Mesothelial cell of epicardium (in vitro differentiated cells): ENCODE measurements around the gene PIM3. TPM values are rescaled to one million over a fixed set of nuclear protein-coding genes. Genes with fewer than 3 reads are reported as not detected.

Experiments used
- DNase-seq, 2 experiments: peaks; one replicate each; pipeline ENCODE4 v3.0.0; 2021; ENCODE audit warnings: low spot score in 2 of 2; ENCODE audit not compliant: unreplicated experiment in 2 of 2
- H3K27ac Mint-ChIP-seq: 2 replicates; pipeline ENCODE4 v1.8.0; 2021; ENCODE audit warnings: mixed read lengths
- H3K27me3 Mint-ChIP-seq: 2 replicates; pipeline ENCODE4 v1.8.0; 2021; ENCODE audit warnings: low read depth, mixed read lengths
- H3K36me3 Mint-ChIP-seq: 2 replicates; pipeline ENCODE4 v1.8.0; 2021; ENCODE audit warnings: mixed read lengths
- H3K4me1 Mint-ChIP-seq: 2 replicates; pipeline ENCODE4 v1.8.0; 2021; ENCODE audit warnings: mixed read lengths
- H3K4me3 Mint-ChIP-seq: 2 replicates; pipeline ENCODE4 v1.8.0; 2021; ENCODE audit warnings: mild to moderate bottlenecking, moderate library complexity, mixed read lengths
- H3K9me3 Mint-ChIP-seq: 2 replicates; pipeline ENCODE4 v1.8.0; 2021; ENCODE audit warnings: mixed read lengths
- total RNA-seq: library from RNA; stranded (reverse); gene quantifications from 3 replicates; pipeline ENCODE4 v1.2.1, GENCODE V29; 2021
- TF ChIP-seq, protein P1 (sequence below): fragments of 200-600 bp; sonication (generic); IDR thresholded peaks from one replicate; pipeline ENCODE4 v1.5.0; 2021; ENCODE audit warnings: antibody characterized with exemption; ENCODE audit not compliant: unreplicated experiment

Gene PIM3
- total RNA-seq, 1 donor from 2014 or later = 59.8 TPM

- no peak for DNase-seq
- Mint-ChIP-seq H3K4me3 (no peak overlapping the region), H3K27ac (peak overlapping the region; percentile 92), H3K27me3 (no peaks in the 10 kb centered on the region), H3K9me3 (no peaks in the 10 kb centered on the region), H3K36me3 (no peaks in the 10 kb centered on the region), H3K4me1 (peaks cover 40% of the 10 kb centered on the region)
- TF ChIP-seq, protein P1, sequence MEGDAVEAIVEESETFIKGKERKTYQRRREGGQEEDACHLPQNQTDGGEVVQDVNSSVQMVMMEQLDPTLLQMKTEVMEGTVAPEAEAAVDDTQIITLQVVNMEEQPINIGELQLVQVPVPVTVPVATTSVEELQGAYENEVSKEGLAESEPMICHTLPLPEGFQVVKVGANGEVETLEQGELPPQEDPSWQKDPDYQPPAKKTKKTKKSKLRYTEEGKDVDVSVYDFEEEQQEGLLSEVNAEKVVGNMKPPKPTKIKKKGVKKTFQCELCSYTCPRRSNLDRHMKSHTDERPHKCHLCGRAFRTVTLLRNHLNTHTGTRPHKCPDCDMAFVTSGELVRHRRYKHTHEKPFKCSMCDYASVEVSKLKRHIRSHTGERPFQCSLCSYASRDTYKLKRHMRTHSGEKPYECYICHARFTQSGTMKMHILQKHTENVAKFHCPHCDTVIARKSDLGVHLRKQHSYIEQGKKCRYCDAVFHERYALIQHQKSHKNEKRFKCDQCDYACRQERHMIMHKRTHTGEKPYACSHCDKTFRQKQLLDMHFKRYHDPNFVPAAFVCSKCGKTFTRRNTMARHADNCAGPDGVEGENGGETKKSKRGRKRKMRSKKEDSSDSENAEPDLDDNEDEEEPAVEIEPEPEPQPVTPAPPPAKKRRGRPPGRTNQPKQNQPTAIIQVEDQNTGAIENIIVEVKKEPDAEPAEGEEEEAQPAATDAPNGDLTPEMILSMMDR = no peak
Measured at GRCh38 chr22:49948958-49949913, 11.3 kb upstream of the PIM3 start.

DNA sequence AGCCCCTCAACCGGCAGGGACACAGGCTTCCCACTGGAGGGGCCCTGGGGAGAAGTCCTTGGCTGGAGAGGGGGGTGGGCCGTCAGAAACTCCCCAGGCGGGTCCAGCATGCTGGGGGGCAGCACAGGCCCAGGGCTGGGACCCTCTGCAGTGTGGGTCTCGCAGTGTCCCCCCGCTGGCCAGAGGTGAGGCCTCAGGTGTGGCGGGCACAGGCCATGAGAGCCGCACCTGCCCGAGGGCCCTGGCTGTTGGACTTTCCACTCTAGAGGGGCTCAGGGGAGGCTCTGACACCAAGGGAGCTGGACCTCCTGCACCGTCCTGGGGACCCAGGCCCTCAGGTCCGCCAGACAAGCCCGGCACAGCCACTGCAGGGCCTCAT lies 10.7 kb upstream of the PIM3 start:
- DNase-seq = no peak
- peak overlapping the region; percentile 92 for H3K27ac Mint-ChIP-seq
- H3K4me1 Mint-ChIP-seq = peaks cover 46% of the 10 kb centered on the region
- no peaks in the 10 kb centered on the region for H3K36me3 Mint-ChIP-seq
- no peak overlapping the region for H3K4me3 Mint-ChIP-seq
- H3K27me3 Mint-ChIP-seq = no peaks in the 10 kb centered on the region
- TF ChIP-seq, protein P1 = no peak
- H3K9me3 Mint-ChIP-seq = no peaks in the 10 kb centered on the region

DNA sequence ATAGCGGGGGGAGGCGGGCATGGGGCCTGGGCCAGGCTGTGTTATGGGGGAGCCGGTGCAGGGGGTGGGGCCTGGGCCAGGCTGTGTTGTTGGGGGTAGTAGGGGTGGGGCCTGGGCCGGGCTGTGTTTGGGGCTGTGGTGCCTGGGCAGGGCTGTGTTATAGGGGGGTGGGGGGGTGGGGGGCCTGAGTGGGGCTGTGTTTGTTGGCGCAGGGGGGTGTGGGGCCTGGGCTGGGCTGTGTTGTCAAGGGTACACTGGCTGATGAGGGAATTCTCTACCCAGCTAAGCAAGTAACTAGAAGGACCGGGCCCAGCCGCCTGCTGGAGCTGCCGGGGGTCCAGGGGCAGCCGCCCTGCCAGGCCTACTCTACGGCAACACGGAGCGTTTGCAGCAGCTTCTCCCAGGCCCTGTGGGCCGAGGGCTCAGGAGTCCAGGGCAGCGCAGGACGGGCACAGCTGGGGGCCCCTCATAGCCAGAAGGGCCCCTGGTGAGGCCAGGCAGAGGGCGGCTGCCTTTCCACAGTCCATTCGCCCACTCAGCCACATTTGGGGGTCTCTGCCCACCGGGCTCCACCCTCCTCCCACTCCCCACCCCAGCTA lies 10.1 kb upstream of the PIM3 start:
- Mint-ChIP-seq H3K27ac (peak overlapping the region; percentile 99), H3K4me1 (peaks cover 52% of the 10 kb centered on the region), H3K27me3 (no peaks in the 10 kb centered on the region), H3K9me3 (no peaks in the 10 kb centered on the region), H3K4me3 (no peak overlapping the region), H3K36me3 (no peaks in the 10 kb centered on the region)
- TF ChIP-seq, protein P1 = no peak
- DNase-seq = no peak

- H3K27me3 Mint-ChIP-seq = no peaks in the 10 kb centered on the region
- peak overlapping the region; percentile 99 for H3K27ac Mint-ChIP-seq
- peak; percentile 60 to 73 for DNase-seq
- no peaks in the 10 kb centered on the region for H3K36me3 Mint-ChIP-seq
- TF ChIP-seq, protein P1 = no peak
- peaks cover 49% of the 10 kb centered on the region for H3K4me1 Mint-ChIP-seq
- no peaks in the 10 kb centered on the region for H3K9me3 Mint-ChIP-seq
- H3K4me3 Mint-ChIP-seq = no peak overlapping the region
Measured at GRCh38 chr22:49951000-49951677, 9.4 kb upstream of the PIM3 start.

- Mint-ChIP-seq H3K4me3 (no peak overlapping the region), H3K36me3 (no peaks in the 10 kb centered on the region), H3K4me1 (peaks cover 49% of the 10 kb centered on the region), H3K27me3 (no peaks in the 10 kb centered on the region), H3K9me3 (no peaks in the 10 kb centered on the region), H3K27ac (peak overlapping the region; percentile 99)
- TF ChIP-seq, protein P1 = no peak
- no peak for DNase-seq
Measured at GRCh38 chr22:49951678-49951985, 8.9 kb upstream of the PIM3 start.
